H1 (cell line): ENCODE data around the gene CD247. TPM values are rescaled to one million over a fixed set of nuclear protein-coding genes. Genes with fewer than 3 reads are reported as not detected.

Experiments
- CHD2 ChIP-seq: IDR thresholded peaks from 2 replicates; pipeline ENCODE4 v1.6.1; 2012; ENCODE audit warnings: low read length, improper control_type of control experiment
- EGR1 ChIP-seq: IDR thresholded peaks from 2 replicates; pipeline ENCODE4 v1.6.1; 2011; ENCODE audit warnings: low read depth, low read length, borderline replicate concordance
- MAFK ChIP-seq: IDR thresholded peaks from 2 replicates; pipeline ENCODE4 v1.6.1; 2012; ENCODE audit warnings: low read depth, mild to moderate bottlenecking, improper control_type of control experiment, low read length
- POLR2AphosphoS5 ChIP-seq: IDR thresholded peaks from 2 replicates; pipeline ENCODE4 v1.6.1; 2011; ENCODE audit warnings: low read depth, low read length
- SAP30 ChIP-seq: fragments of 300-600 bp; sonication (generic); IDR thresholded peaks from 2 replicates; pipeline ENCODE4 v1.7.1; 2012; ENCODE audit warnings: low read length, moderate library complexity, mild to moderate bottlenecking, inconsistent platforms; ENCODE audit not compliant: insufficient read depth, insufficient replicate concordance
- SRF ChIP-seq: IDR thresholded peaks from 2 replicates; pipeline ENCODE4 v1.6.1; 2011; ENCODE audit warnings: mild to moderate bottlenecking, low read depth, low read length, moderate library complexity
- TAF1 ChIP-seq: IDR thresholded peaks from 2 replicates; pipeline ENCODE4 v1.6.1; 2011; ENCODE audit warnings: mild to moderate bottlenecking, low read depth, low read length
- YY1 ChIP-seq: IDR thresholded peaks from 2 replicates; pipeline ENCODE4 v1.6.1; 2011; ENCODE audit warnings: low read depth, mild to moderate bottlenecking, low read length
- ZNF274 ChIP-seq: IDR thresholded peaks from 2 replicates; pipeline ENCODE4 v1.7.0; 2012; ENCODE audit warnings: low read length, borderline replicate concordance; ENCODE audit errors: extremely low read depth
- polyA plus RNA-seq, 7 experiments: library from polyadenylated mRNA; depleted of rRNA in 3 of 7; stranded (reverse) in 5 of 7; unstranded in 2 of 7; fragments of >200 nt in 5 of 7; fragments of 200-250 nt in 2 of 7; gene quantifications; 1 replicate in 5 of 7; 2 replicates in 1 of 7; 4 replicates in 1 of 7; pipeline versions ENCODE4 v1.2.1 to v1.2.3, GENCODE V29; 2011 to 2013; ENCODE audit warnings: missing spikeins in 2 of 7, mixed read lengths in 2 of 7
- total RNA-seq: library from RNA; stranded (reverse); fragmentation: NEBNext Ultra II Directional; extraction: Animal tissue kit (Norgen Biotek cat#: 25700); gene quantifications from 2 replicates; pipeline ENCODE4 v1.2.1, GENCODE V29; 2021

CD247 gene
- total and polyA plus RNA-seq, 2 of the 8 experiments (the other 6 are each of a cell fraction or from before 2014, with no cell fraction given), result 2.0 to 2.2 TPM

DNA sequence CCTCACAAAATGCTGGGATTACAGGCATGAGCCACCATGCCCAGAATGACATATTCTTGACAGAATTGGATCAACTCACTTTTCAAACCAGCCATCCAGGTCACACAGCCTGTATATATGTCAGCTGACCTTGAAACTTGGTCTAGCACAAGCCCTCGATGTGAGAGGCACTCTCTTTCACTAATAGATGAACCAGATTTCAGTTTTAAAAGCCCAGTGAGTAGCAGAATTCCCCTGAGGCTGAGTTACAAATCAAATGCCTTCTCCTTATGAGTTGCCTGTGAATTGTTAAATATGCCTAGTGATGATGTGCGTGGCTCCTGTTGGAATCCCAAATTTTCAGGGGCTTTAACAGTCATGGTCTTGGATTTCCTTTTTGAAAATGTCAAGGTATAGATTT lies 88.7 kb downstream of the CD247 start (continued):
- TF ChIP-seq CHD2 (no peak), SAP30 (no peak), ZNF274 (no peak), SRF (no peak), MAFK (no peak), TAF1 (no peak), EGR1 (no peak), POLR2AphosphoS5 (no peak), YY1 (no peak)
